GM23338 (cell line): ENCODE results near the gene NGEF. TPM values are rescaled to one million over a fixed set of nuclear protein-coding genes. Genes with fewer than 3 reads are reported as not detected.

Experiments used
- ATAC-seq: fragments of 200-7000 bp; cut with Tn5 transposase; 3 replicates; pipeline ENCODE4 v1.9.1; 2020
- DNase-seq: peaks from one replicate; pipeline ENCODE4 v3.0.0-alpha.2; 2015; ENCODE audit warnings: low spot score
- H2AFZ ChIP-seq: fragments of 200-600 bp; sonication (generic); 2 replicates; pipeline ENCODE4 v1.8.0; 2016; ENCODE audit warnings: antibody characterized with exemption, mild to moderate bottlenecking, moderate library complexity
- H3F3A ChIP-seq: fragments of 200-600 bp; sonication (generic); replicated peaks from 2 replicates; pipeline ENCODE4 v1.8.0; 2017; ENCODE audit warnings: antibody characterized with exemption, mixed run types, low read depth
- H3K27ac ChIP-seq: fragments of 200-600 bp; sonication (generic); 2 replicates; pipeline ENCODE4 v1.6.1; 2016; ENCODE audit warnings: low read depth
- H3K27me3 ChIP-seq: fragments of 200-600 bp; sonication (generic); 2 replicates; pipeline ENCODE4 v1.8.0; 2016; ENCODE audit warnings: mild to moderate bottlenecking, mixed run types, moderate library complexity; ENCODE audit not compliant: insufficient read depth
- H3K36me3 ChIP-seq: fragments of 200-600 bp; sonication (generic); 2 replicates; pipeline ENCODE4 v1.8.0; 2016; ENCODE audit warnings: mild to moderate bottlenecking; ENCODE audit not compliant: insufficient read depth
- H3K4me1 ChIP-seq: fragments of 200-600 bp; sonication (generic); 2 replicates; pipeline ENCODE4 v1.8.0; 2016; ENCODE audit warnings: mild to moderate bottlenecking, moderate library complexity; ENCODE audit not compliant: insufficient read depth
- H3K4me2 ChIP-seq: fragments of 200-600 bp; sonication (generic); 2 replicates; pipeline ENCODE4 v1.7.1; 2017; ENCODE audit warnings: mixed run types
- H3K4me3 ChIP-seq: fragments of 200-600 bp; sonication (generic); 2 replicates; pipeline ENCODE4 v1.6.1; 2016; ENCODE audit warnings: mixed run types
- H3K79me2 ChIP-seq: fragments of 200-600 bp; sonication (generic); replicated peaks from 2 replicates; pipeline ENCODE4 v1.8.0; 2017; ENCODE audit warnings: mild to moderate bottlenecking; ENCODE audit not compliant: insufficient read depth
- H3K9me2 ChIP-seq: fragments of 200-600 bp; sonication (generic); 2 replicates; pipeline ENCODE4 v1.8.0; 2017; ENCODE audit not compliant: insufficient read depth
- H4K20me1 ChIP-seq: fragments of 200-600 bp; sonication (generic); replicated peaks from 2 replicates; pipeline ENCODE4 v1.8.0; 2017; ENCODE audit warnings: mild to moderate bottlenecking; ENCODE audit not compliant: insufficient read depth
- H3K27ac Mint-ChIP-seq: 2 replicates; pipeline ENCODE4 v1.8.0; 2020; ENCODE audit warnings: inconsistent platforms, mild to moderate bottlenecking, moderate library complexity, mixed read lengths
- H3K27me3 Mint-ChIP-seq: 3 replicates; pipeline ENCODE4 v1.8.0; 2022; ENCODE audit warnings: low read depth, mild to moderate bottlenecking, moderate library complexity, mixed read lengths, inconsistent platforms; ENCODE audit not compliant: insufficient read depth, poor library complexity
- H3K36me3 Mint-ChIP-seq: 3 replicates; pipeline ENCODE4 v1.8.0; 2021; ENCODE audit warnings: low read depth, mild to moderate bottlenecking, inconsistent platforms, moderate library complexity, mixed read lengths
- H3K4me1 Mint-ChIP-seq: 3 replicates; pipeline ENCODE4 v1.8.0; 2020; ENCODE audit warnings: mild to moderate bottlenecking, inconsistent platforms, mixed read lengths
- H3K4me3 Mint-ChIP-seq: 3 replicates; pipeline ENCODE4 v1.8.0; 2021; ENCODE audit warnings: moderate library complexity, mild to moderate bottlenecking, inconsistent platforms, mixed read lengths
- H3K9me3 Mint-ChIP-seq: 3 replicates; pipeline ENCODE4 v1.8.0; 2020; ENCODE audit warnings: moderate library complexity, mild to moderate bottlenecking, inconsistent platforms, mixed read lengths
- CREB1 ChIP-seq: fragments of 250-450 bp; sonication (Bioruptor Pico); IDR thresholded peaks from 2 replicates; pipeline ENCODE4 v1.5.0; 2020; ENCODE audit warnings: low read depth, mild to moderate bottlenecking, moderate library complexity
- CTCF ChIP-seq, 2 experiments: fragments of 200-600 bp in 1 of 2; sonication (generic) in 1 of 2; conservative IDR thresholded peaks; 2 replicates each; pipeline versions ENCODE4 v1.5.1 to v1.6.1; 2016 to 2017; ENCODE audit warnings: antibody characterized with exemption in 2 of 2, low read depth in 2 of 2, mild to moderate bottlenecking in 2 of 2, moderate library complexity in 1 of 2
- ETS1 ChIP-seq: IDR thresholded peaks from 2 replicates; pipeline ENCODE4 v1.6.1; 2016; ENCODE audit warnings: antibody characterized with exemption
- EZH2 ChIP-seq: fragments of 200-600 bp; sonication (generic); IDR thresholded peaks from one replicate; pipeline ENCODE4 v1.8.0; 2017; ENCODE audit warnings: antibody characterized with exemption, mild to moderate bottlenecking, low read depth; ENCODE audit not compliant: unreplicated experiment
- EZH2phosphoT487 ChIP-seq: fragments of 200-600 bp; sonication (generic); IDR thresholded peaks from one replicate; pipeline ENCODE4 v1.8.1; 2018; ENCODE audit warnings: antibody characterized with exemption; ENCODE audit not compliant: unreplicated experiment
- JUNB ChIP-seq: IDR thresholded peaks from one replicate; pipeline ENCODE4 v1.6.1; 2016; ENCODE audit warnings: antibody characterized with exemption; ENCODE audit not compliant: unreplicated experiment
- NANOG ChIP-seq: IDR thresholded peaks from 2 replicates; pipeline ENCODE4 v1.6.1; 2016; ENCODE audit warnings: antibody characterized with exemption, borderline replicate concordance
- POLR2AphosphoS5 ChIP-seq: IDR thresholded peaks from 2 replicates; pipeline ENCODE4 v1.6.1; 2016; ENCODE audit warnings: antibody characterized with exemption, low read depth
- REST ChIP-seq: IDR thresholded peaks from one replicate; pipeline ENCODE4 v1.6.1; 2018; ENCODE audit warnings: antibody characterized with exemption; ENCODE audit not compliant: unreplicated experiment
- STAT1 ChIP-seq: IDR thresholded peaks from one replicate; pipeline ENCODE4 v1.6.1; 2016; ENCODE audit warnings: antibody characterized with exemption; ENCODE audit not compliant: unreplicated experiment
- ZNF114 ChIP-seq: fragments of 250-450 bp; sonication (Bioruptor Pico); IDR thresholded peaks from 2 replicates; pipeline ENCODE4 v1.5.0; 2020; ENCODE audit warnings: mild to moderate bottlenecking, moderate library complexity
- ZNF331 ChIP-seq: fragments of 250-450 bp; sonication (Bioruptor Pico); IDR thresholded peaks from 2 replicates; pipeline ENCODE4 v1.5.0; 2020; ENCODE audit warnings: low read depth, mild to moderate bottlenecking, moderate library complexity
- ZNF462 ChIP-seq: fragments of 250-450 bp; sonication (Bioruptor Pico); IDR thresholded peaks from 2 replicates; pipeline ENCODE4 v1.5.0; 2020; ENCODE audit warnings: mild to moderate bottlenecking, moderate library complexity
- long read RNA-seq: library from polyadenylated mRNA; unstranded; transcript quantifications from one replicate; pipeline ENCODE4 v2.0.0, GENCODE V29; 2020; ENCODE audit not compliant: unreplicated experiment
- polyA plus RNA-seq: library from polyadenylated mRNA; unstranded; fragments of >200 nt; fragmentation: Nextera tagmentation; extraction: Ambion mirVana; gene quantifications from 2 replicates; pipeline ENCODE4 v1.2.1, GENCODE V29; 2016
- total RNA-seq: library from RNA; depleted of rRNA; stranded (reverse); fragments of >200 nt; shearing (Covaris generic); gene quantifications from 2 replicates; pipeline ENCODE4 v1.2.3, GENCODE V29; 2014; rRNA removed

The NGEF gene
- total RNA-seq (4.2 and 5.4 TPM in 2 replicates), polyA plus RNA-seq (1.8 and 1.9 TPM in 2 replicates)
- long read RNA-seq, partial matches to known transcripts = 1 of 2 reads
- long read RNA-seq, other reads (novel, unspliced or antisense) = 1 of 2 reads

- Histone ChIP-seq H3K79me2 (no peaks in the 10 kb centered on the region), H2AFZ (no peak within 1 kb of the TSS), H4K20me1 (no peaks in the 10 kb centered on the region), H3K27ac (no peak within 1 kb of the TSS), H3K4me3 (no peak within 1 kb of the TSS), H3K4me2 (no peak within 1 kb of the TSS), H3K36me3 (no peaks in the 10 kb centered on the region), H3F3A (no peaks in the 10 kb centered on the region), H3K4me1 (no peaks in the 10 kb centered on the region), H3K9me2 (no peaks in the 10 kb centered on the region), H3K27me3 (no peaks in the 10 kb centered on the region)
- TF ChIP-seq EZH2 (no peak), EZH2phosphoT487 (no peak), ZNF114 (no peak), POLR2AphosphoS5 (no peak), NANOG (no peak), CTCF (conservative IDR thresholded peaks at IDR 0.05; ENCODE audit: low read depth in 2 of 2) (no peak), CREB1 (CRISPR knock-in tag) (no peak), JUNB (no peak), ETS1 (no peak), ZNF331 (CRISPR knock-in tag) (no peak), ZNF462 (CRISPR knock-in tag) (no peak), STAT1 (no peak), REST (no peak)
- DNase-seq (no peak), ATAC-seq (no peak)
- H3K36me3 Mint-ChIP-seq = no peaks in the 10 kb centered on the region
- no peaks in the 10 kb centered on the region for H3K4me1 Mint-ChIP-seq
- H3K9me3 Mint-ChIP-seq = no peaks in the 10 kb centered on the region
- peaks cover 7% of the 10 kb centered on the region for H3K27me3 Mint-ChIP-seq
- H3K27ac Mint-ChIP-seq = no peak within 1 kb of the TSS
- no peak within 1 kb of the TSS for H3K4me3 Mint-ChIP-seq
Observed at GRCh38 chr2:233013027-233013461, at the start of gene NGEF. Gene NGEF (minus strand): TSS chr2:233013256. CDS start chr2:232974890, 38,366 bp downstream.
